HepG2 (cell line): ENCODE data around the gene CACNA1F. TPM values are rescaled to one million over a fixed set of nuclear protein-coding genes. Genes with fewer than 3 reads are reported as not detected.

ENCODE experiments used
- ATAC-seq: fragments of 200-7000 bp; cut with Tn5 transposase; 3 replicates; pipeline ENCODE4 v1.9.1; 2020; ENCODE audit warnings: mild to moderate bottlenecking, moderate library complexity
- BruUV-seq: library from RNA; stranded (reverse); fragments of 400-500 nt; replicated peaks from 2 replicates; lab custom pipeline; 2021; lab: Mats Ljungman, UMichigan
- CTCF ChIA-PET: fragments of 300-600 bp; formaldehyde crosslinking; extraction: SDS; loops from one replicate; lab custom pipeline; 2021; ENCODE audit warnings: low total read pairs, inconsistent platforms, low intra/inter-chr PET ratio; lab: Yijun Ruan, JAX
- POLR2A ChIA-PET: fragments of 350-600 bp; sonication (Branson Sonifier 250); formaldehyde crosslinking; loops from one replicate; lab custom pipeline; 2020; ENCODE audit warnings: antibody characterized with exemption, inconsistent platforms; lab: Yijun Ruan, JAX
- DNase-seq: peaks from one replicate; pipeline ENCODE4 v3.0.0-alpha.2; 2015; ENCODE audit warnings: low spot score
- FAIRE-seq: peaks from 3 replicates; lab custom pipeline; 2011; peaks lifted over from hg19 to GRCh38; lab: Jason Lieb, UNC
- H2AFZ ChIP-seq: one replicate; pipeline ENCODE4 v1.6.1; 2011; ENCODE audit warnings: low read length, inconsistent platforms
- H3K27ac ChIP-seq: fragments of 300-600 bp; 3 replicates; pipeline ENCODE4 v1.8.0; 2011; ENCODE audit warnings: mixed run types, mild to moderate bottlenecking, mixed read lengths, low read length, inconsistent platforms; ENCODE audit not compliant: insufficient read depth; ENCODE audit errors: extremely low read length
- H3K27me3 ChIP-seq, 2 experiments: fragments of 200-600 bp in 1 of 2; 2 replicates in 1 of 2; 3 replicates in 1 of 2; pipeline versions ENCODE4 v1.6.0 to v1.8.0; 2011; ENCODE audit warnings: low read length in 2 of 2, mild to moderate bottlenecking in 2 of 2, moderate library complexity in 2 of 2, inconsistent platforms in 1 of 2; ENCODE audit not compliant: insufficient read depth in 2 of 2, control insufficient read depth in 1 of 2
- H3K36me3 ChIP-seq, 2 experiments: fragments of 200-600 bp in 1 of 2; replicated peaks in 1 of 2; 2 replicates in 1 of 2; 3 replicates in 1 of 2; pipeline versions ENCODE4 v1.5.1 to v1.8.0; 2011; ENCODE audit warnings: low read length in 2 of 2, inconsistent platforms in 1 of 2; ENCODE audit not compliant: insufficient read depth in 2 of 2, control insufficient read depth in 1 of 2
- H3K4me1 ChIP-seq: 2 replicates; pipeline ENCODE4 v1.5.1; 2012; ENCODE audit warnings: low read length, inconsistent platforms; ENCODE audit not compliant: insufficient read depth
- H3K4me2 ChIP-seq: 2 replicates; pipeline ENCODE4 v1.6.0; 2011; ENCODE audit warnings: low read depth, low read length, inconsistent platforms
- H3K4me3 ChIP-seq, 3 experiments: fragments of 200-600 bp in 1 of 3; sonication (generic), shearing (Covaris generic) in 1 of 3; replicated peaks in 1 of 3; 2 replicates each; pipeline ENCODE4 v1.5.1; 2011 to 2016; ENCODE audit warnings: low read length in 3 of 3, inconsistent platforms in 2 of 3, low read depth in 2 of 3, mild to moderate bottlenecking in 2 of 3, control low read depth in 1 of 3, mixed read lengths in 1 of 3; ENCODE audit not compliant: insufficient read depth in 1 of 3
- H3K79me2 ChIP-seq: one replicate; pipeline ENCODE4 v1.6.1; 2011; ENCODE audit warnings: low read length, inconsistent platforms; ENCODE audit not compliant: insufficient read depth
- H3K9ac ChIP-seq: 2 replicates; pipeline ENCODE4 v1.6.0; 2011; ENCODE audit warnings: mild to moderate bottlenecking, low read depth, low read length, inconsistent platforms; ENCODE audit not compliant: insufficient read depth
- H3K9me3 ChIP-seq: 2 replicates; pipeline ENCODE4 v1.5.1; 2012; ENCODE audit warnings: mild to moderate bottlenecking, low read length
- H4K20me1 ChIP-seq: 2 replicates; pipeline ENCODE4 v1.6.0; 2011; ENCODE audit warnings: inconsistent platforms, mild to moderate bottlenecking, low read length, moderate library complexity; ENCODE audit not compliant: insufficient read depth
- BRF2 ChIP-seq: sonication (generic); formaldehyde crosslinking; IDR thresholded peaks from 2 replicates; pipeline ENCODE4 v1.8.1; 2022; ENCODE audit warnings: mild to moderate bottlenecking, missing genetic modification reagents
- GLMP ChIP-seq: sonication (generic); formaldehyde crosslinking; IDR thresholded peaks from 2 replicates; pipeline ENCODE4 v1.9.0; 2021; ENCODE audit warnings: missing genetic modification reagents, mild to moderate bottlenecking, borderline replicate concordance
- NFYC ChIP-seq: IDR thresholded peaks from 2 replicates; pipeline ENCODE4 v1.6.1; 2016; ENCODE audit warnings: missing genetic modification reagents, missing compliant biosample characterization
- ZBTB43 ChIP-seq: sonication (generic); formaldehyde crosslinking; conservative IDR thresholded peaks from 2 replicates; pipeline ENCODE4 v1.4.0; 2020; ENCODE audit warnings: missing genetic modification reagents
- ZFYVE20 ChIP-seq: sonication (generic); formaldehyde crosslinking; IDR thresholded peaks from 2 replicates; pipeline ENCODE4 v1.8.0; 2023; ENCODE audit warnings: low read depth, mild to moderate bottlenecking, moderate library complexity, missing genetic modification reagents, borderline replicate concordance
- ZHX2 ChIP-seq, 2 experiments: sonication (generic) in 1 of 2; formaldehyde crosslinking in 1 of 2; IDR thresholded peaks; 2 replicates each; pipeline versions ENCODE4 v1.6.1 to v1.9.0; 2014 to 2022; ENCODE audit warnings: antibody characterized with exemption in 1 of 2, borderline replicate concordance in 1 of 2, inconsistent platforms in 1 of 2, low read depth in 1 of 2, missing genetic modification reagents in 1 of 2
- ZNF12 ChIP-seq: sonication (generic); formaldehyde crosslinking; IDR thresholded peaks from 2 replicates; pipeline ENCODE4 v1.5.0; 2020; ENCODE audit warnings: missing genetic modification reagents
- ZNF367 ChIP-seq: sonication (generic); formaldehyde crosslinking; IDR thresholded peaks from 2 replicates; pipeline ENCODE4 v1.4.0; 2020; ENCODE audit warnings: missing genetic modification reagents, borderline replicate concordance
- WGBS: methylation state at CpG from one replicate; pipeline ENCODE4 v1.1.6; 2017; ENCODE audit warnings: low lambda C conversion rate; 5-methylcytosine and 5-hydroxymethylcytosine counted together
- in situ Hi-C: cut with HindIII; loops from 2 replicates; pipeline ENCODE4 v1.10.0; 2017; ENCODE audit warnings: low pct_unique_long_range_greater_than_20kb; ENCODE audit not compliant: extremely low pct_ligation_motif_present
- intact Hi-C: fragments of 100-400 bp; cut with micrococcal nuclease; formaldehyde crosslinking; loops from one replicate; pipeline ENCODE4 v1.10.0; 2022; ENCODE audit not compliant: unreplicated experiment
- polyA plus RNA-seq, 8 experiments: library from polyadenylated mRNA; depleted of rRNA in 3 of 8; stranded (reverse) in 7 of 8; unstranded in 1 of 8; fragments of >200 nt; fragmentation: Illumina TruSeq in 4 of 8; extraction: Trizol in 4 of 8; gene quantifications; 2 replicates each; pipeline versions ENCODE4 v1.2.1 to v1.2.3, GENCODE V29; 2011 to 2016; ENCODE audit warnings: low read depth in 4 of 8, missing spikeins in 1 of 8, mixed read lengths in 1 of 8; ENCODE audit not compliant: insufficient read depth in 1 of 8
- total RNA-seq, 5 experiments: library from RNA; depleted of rRNA; stranded (reverse); fragments of >200 nt; fragmentation: Illumina TruSeq; extraction: Trizol; gene quantifications; 2 replicates each; pipeline ENCODE4 v1.2.3, GENCODE V29; 2016; ENCODE audit warnings: low read depth in 1 of 5

Gene CACNA1F
- total and polyA plus RNA-seq, 2 of the 13 experiments (the other 11 are each of a cell fraction or from before 2014, with no cell fraction given): 0.03 TPM; not detected in 1

- Histone ChIP-seq H3K4me3 (no peak overlapping the region), H3K27ac (no peak overlapping the region), H4K20me1 (no peaks in the 10 kb centered on the region), H3K4me2 (no peak overlapping the region), H3K9ac (no peak overlapping the region), H3K27me3 (no peaks in the 10 kb centered on the region), H3K79me2 (no peaks in the 10 kb centered on the region), H3K36me3 (peaks cover 0 to 3% of the 10 kb centered on the region in 2 experiments; a peak in 1 of 5 replicates), H3K9me3 (no peaks in the 10 kb centered on the region), H2AFZ (no peak overlapping the region), H3K4me1 (no peaks in the 10 kb centered on the region)
- ATAC-seq: no peak
- intact Hi-C loops: no loop called here
- TF ChIP-seq ZNF367 (CRISPR knock-in tag) (no peak), ZFYVE20 (CRISPR knock-in tag) (no peak), ZHX2 (IDR thresholded peaks at IDR 0.05; ENCODE audit: low read depth) (no peak), ZHX2 (CRISPR knock-in tag; IDR thresholded peaks at IDR 0.05; ENCODE audit: borderline replicate concordance) (no peak), GLMP (no peak), BRF2 (CRISPR knock-in tag) (no peak), ZBTB43 (CRISPR knock-in tag) (no peak), NFYC (CRISPR knock-in tag) (no peak), ZNF12 (CRISPR knock-in tag) (no peak)
- CTCF ChIA-PET: no interaction called here
- POLR2A ChIA-PET: no interaction called here
- in situ Hi-C loops: no loop called here
- no TSS peak for BruUV-seq
- WGBS: 92% methylated on average over 4 of the region's 28 CpGs
- FAIRE-seq: no peak
- no peak for DNase-seq
These were observed 15.0 kb upstream of the CACNA1F start for GRCh38 chrX:49247916-49248811.
